HG03521 (cell line): Measurements from ENCODE around the gene DRGX.

Source experiments
- ATAC-seq: cut with Tn5 transposase; IDR thresholded peaks from one replicate; pipeline ENCODE4 v1.9.1; 2021; ENCODE audit warnings: mild to moderate bottlenecking, moderate library complexity; ENCODE audit not compliant: unreplicated experiment

Gene DRGX

GRCh38 chr10:49383853-49384252, 12.0 kb downstream of the DRGX start:
- ATAC-seq: no peak

- ATAC-seq: no peak
Observed at GRCh38 chr10:49382826-49383225, 13.1 kb downstream of the DRGX start.

- no peak for ATAC-seq
Observed at GRCh38 chr10:49382226-49382625, 13.7 kb downstream of the DRGX start.

- ATAC-seq: no peak
Observed at GRCh38 chr10:49381111-49381900, 14.6 kb downstream of the DRGX start.

- ATAC-seq: no peak
Observed at GRCh38 chr10:49379596-49380410, 16.1 kb downstream of the DRGX start.

- no peak for ATAC-seq
Observed at GRCh38 chr10:49377256-49377655, 18.6 kb downstream of the DRGX start.

- no peak for ATAC-seq
Observed at GRCh38 chr10:49375611-49376010, 20.3 kb downstream of the DRGX start.

GRCh38 chr10:49374740-49375139, 21.1 kb downstream of the DRGX start:
- ATAC-seq: no peak

- ATAC-seq: no peak
Observed at GRCh38 chr10:49373361-49373760, 22.5 kb downstream of the DRGX start.

GRCh38 chr10:49371967-49372366, 23.9 kb downstream of the DRGX start:
- ATAC-seq: no peak

- ATAC-seq: no peak
Observed at GRCh38 chr10:49370326-49371100, 25.4 kb downstream of the DRGX start.

GRCh38 chr10:49369216-49370162, 26.4 kb downstream of the DRGX start:
- no peak for ATAC-seq

GRCh38 chr10:49368256-49368655, 27.6 kb downstream of the DRGX start:
- ATAC-seq: no peak

GRCh38 chr10:49367600-49367999, 28.3 kb downstream of the DRGX start:
- no peak for ATAC-seq

- no peak for ATAC-seq
Observed at GRCh38 chr10:49366460-49366859, 29.4 kb downstream of the DRGX start.

- no peak for ATAC-seq
Observed at GRCh38 chr10:49365675-49366415, 30.0 kb downstream of the DRGX start.

- no peak for ATAC-seq
Observed at GRCh38 chr10:49365275-49365674, 30.6 kb downstream of the DRGX start.

- ATAC-seq: no peak
Observed at GRCh38 chr10:49364747-49365146, 31.1 kb downstream of the DRGX start.

- ATAC-seq: no peak
Observed at GRCh38 chr10:49364051-49364450, 31.8 kb downstream of the DRGX start.
